ENCODE data around the gene CYRIA.

Gene CYRIA

GRCh38 chr2:16669388-16669787, 3.8 kb upstream of the CYRIA start:
- no peak for DNase-seq (ENCODE audit: low spot score)

- DNase-seq (ENCODE audit: low spot score): no peak
Observed at GRCh38 chr2:16666449-16666801, 791 bp upstream of the CYRIA start.

GRCh38 chr2:16664809-16665747, 556 bp downstream of the CYRIA start:
- DNase-seq (ENCODE audit: low spot score): no peak

- no peak for DNase-seq (ENCODE audit: low spot score)
Observed at GRCh38 chr2:16664052-16664731, 1.4 kb downstream of the CYRIA start.

- no peak for DNase-seq (ENCODE audit: low spot score)
Observed at GRCh38 chr2:16663121-16663905, 2.3 kb downstream of the CYRIA start.

- no peak for DNase-seq (ENCODE audit: low spot score)
Observed at GRCh38 chr2:16661936-16662839, 3.4 kb downstream of the CYRIA start.

GRCh38 chr2:16661526-16661925, 4.1 kb downstream of the CYRIA start:
- no peak for DNase-seq (ENCODE audit: low spot score)

GRCh38 chr2:16660556-16660955, 5.1 kb downstream of the CYRIA start:
- no peak for DNase-seq (ENCODE audit: low spot score)

GRCh38 chr2:16660114-16660513, 5.5 kb downstream of the CYRIA start:
- DNase-seq (ENCODE audit: low spot score): no peak

GRCh38 chr2:16658076-16658739, 7.4 kb downstream of the CYRIA start:
- no peak for DNase-seq (ENCODE audit: low spot score)

GRCh38 chr2:16657671-16658070, 8.0 kb downstream of the CYRIA start:
- DNase-seq (ENCODE audit: low spot score): no peak

- DNase-seq (ENCODE audit: low spot score): no peak
Observed at GRCh38 chr2:16656784-16657391, 8.7 kb downstream of the CYRIA start.

- DNase-seq (ENCODE audit: low spot score): no peak
Observed at GRCh38 chr2:16655905-16656642, 9.6 kb downstream of the CYRIA start.

GRCh38 chr2:16655445-16655837, 10.2 kb downstream of the CYRIA start:
- no peak for DNase-seq (ENCODE audit: low spot score)

- DNase-seq (ENCODE audit: low spot score): no peak
Observed at GRCh38 chr2:16654833-16655444, 10.7 kb downstream of the CYRIA start.

GRCh38 chr2:16653799-16654198, 11.8 kb downstream of the CYRIA start:
- no peak for DNase-seq (ENCODE audit: low spot score)

GRCh38 chr2:16653083-16653375, 12.6 kb downstream of the CYRIA start:
- DNase-seq (ENCODE audit: low spot score): no peak

- DNase-seq (ENCODE audit: low spot score): no peak
Observed at GRCh38 chr2:16652296-16653082, 13.1 kb downstream of the CYRIA start.

Data from COLO829 (cell line).